ENCODE results near the gene ATAD3B. TPM values are rescaled to one million over a fixed set of nuclear protein-coding genes. Genes with fewer than 3 reads are reported as not detected.

Gene ATAD3B
- total and polyA plus RNA-seq, 2 of the 13 experiments (the other 11 are each of a cell fraction or from before 2014, with no cell fraction given) = 9.6 to 31.1 TPM

DNA sequence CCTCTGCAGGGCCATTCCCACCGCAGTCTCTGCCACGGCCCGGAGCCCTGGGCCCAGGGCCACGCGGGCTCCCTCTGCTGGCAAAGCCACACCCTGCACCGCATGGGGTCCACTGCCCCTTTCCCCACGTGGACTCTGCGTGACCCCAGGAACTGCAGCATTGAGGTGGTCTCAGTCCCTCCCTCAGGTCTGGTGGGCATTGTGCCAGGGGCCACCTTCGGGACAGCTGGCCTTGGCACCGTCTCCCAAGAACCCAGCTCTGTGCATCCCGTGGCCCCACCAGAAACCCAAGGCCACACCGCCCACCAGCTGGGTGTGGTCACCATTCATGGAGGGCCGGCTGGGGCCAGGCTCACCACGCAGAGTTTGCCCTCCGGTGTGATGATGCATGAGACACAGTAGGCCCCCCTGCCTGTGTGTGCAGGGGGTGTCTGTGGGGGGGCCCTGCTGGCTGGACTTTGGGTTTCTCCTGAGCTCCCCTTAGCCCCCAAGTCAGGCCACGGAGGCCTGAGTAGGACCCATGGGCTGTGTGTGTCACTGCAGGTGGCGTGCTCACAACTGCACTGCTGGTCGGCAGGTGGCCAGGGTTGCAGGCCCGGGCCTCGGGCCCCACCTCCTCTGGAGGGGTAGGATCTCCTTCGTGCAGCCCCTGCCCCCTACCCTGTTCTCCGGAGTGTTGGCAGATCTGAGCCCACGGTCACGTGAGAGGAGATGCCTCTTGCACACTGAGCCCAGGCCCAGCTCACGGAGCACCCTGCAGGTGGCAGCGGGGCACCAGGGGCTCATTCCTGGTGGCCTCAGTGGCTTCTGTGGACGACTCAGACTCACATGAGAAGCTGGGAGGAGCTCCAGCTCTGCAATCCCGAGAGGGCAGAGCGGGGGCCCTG, 30.3 kb upstream of the ATAD3B start (continued):
- TF ChIP-seq, protein P1, sequence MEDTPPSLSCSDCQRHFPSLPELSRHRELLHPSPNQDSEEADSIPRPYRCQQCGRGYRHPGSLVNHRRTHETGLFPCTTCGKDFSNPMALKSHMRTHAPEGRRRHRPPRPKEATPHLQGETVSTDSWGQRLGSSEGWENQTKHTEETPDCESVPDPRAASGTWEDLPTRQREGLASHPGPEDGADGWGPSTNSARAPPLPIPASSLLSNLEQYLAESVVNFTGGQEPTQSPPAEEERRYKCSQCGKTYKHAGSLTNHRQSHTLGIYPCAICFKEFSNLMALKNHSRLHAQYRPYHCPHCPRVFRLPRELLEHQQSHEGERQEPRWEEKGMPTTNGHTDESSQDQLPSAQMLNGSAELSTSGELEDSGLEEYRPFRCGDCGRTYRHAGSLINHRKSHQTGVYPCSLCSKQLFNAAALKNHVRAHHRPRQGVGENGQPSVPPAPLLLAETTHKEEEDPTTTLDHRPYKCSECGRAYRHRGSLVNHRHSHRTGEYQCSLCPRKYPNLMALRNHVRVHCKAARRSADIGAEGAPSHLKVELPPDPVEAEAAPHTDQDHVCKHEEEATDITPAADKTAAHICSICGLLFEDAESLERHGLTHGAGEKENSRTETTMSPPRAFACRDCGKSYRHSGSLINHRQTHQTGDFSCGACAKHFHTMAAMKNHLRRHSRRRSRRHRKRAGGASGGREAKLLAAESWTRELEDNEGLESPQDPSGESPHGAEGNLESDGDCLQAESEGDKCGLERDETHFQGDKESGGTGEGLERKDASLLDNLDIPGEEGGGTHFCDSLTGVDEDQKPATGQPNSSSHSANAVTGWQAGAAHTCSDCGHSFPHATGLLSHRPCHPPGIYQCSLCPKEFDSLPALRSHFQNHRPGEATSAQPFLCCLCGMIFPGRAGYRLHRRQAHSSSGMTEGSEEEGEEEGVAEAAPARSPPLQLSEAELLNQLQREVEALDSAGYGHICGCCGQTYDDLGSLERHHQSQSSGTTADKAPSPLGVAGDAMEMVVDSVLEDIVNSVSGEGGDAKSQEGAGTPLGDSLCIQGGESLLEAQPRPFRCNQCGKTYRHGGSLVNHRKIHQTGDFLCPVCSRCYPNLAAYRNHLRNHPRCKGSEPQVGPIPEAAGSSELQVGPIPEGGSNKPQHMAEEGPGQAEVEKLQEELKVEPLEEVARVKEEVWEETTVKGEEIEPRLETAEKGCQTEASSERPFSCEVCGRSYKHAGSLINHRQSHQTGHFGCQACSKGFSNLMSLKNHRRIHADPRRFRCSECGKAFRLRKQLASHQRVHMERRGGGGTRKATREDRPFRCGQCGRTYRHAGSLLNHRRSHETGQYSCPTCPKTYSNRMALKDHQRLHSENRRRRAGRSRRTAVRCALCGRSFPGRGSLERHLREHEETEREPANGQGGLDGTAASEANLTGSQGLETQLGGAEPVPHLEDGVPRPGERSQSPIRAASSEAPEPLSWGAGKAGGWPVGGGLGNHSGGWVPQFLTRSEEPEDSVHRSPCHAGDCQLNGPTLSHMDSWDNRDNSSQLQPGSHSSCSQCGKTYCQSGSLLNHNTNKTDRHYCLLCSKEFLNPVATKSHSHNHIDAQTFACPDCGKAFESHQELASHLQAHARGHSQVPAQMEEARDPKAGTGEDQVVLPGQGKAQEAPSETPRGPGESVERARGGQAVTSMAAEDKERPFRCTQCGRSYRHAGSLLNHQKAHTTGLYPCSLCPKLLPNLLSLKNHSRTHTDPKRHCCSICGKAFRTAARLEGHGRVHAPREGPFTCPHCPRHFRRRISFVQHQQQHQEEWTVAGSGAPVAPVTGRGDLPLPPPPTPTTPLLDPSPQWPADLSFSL (CRISPR knock-in tag; IDR thresholded peaks at IDR 0.05) = no peak
- no peak for TF ChIP-seq ZNF652 (CRISPR knock-in tag; IDR thresholded peaks at IDR 0.05; ENCODE audit: borderline replicate concordance, low read depth)
- TF ChIP-seq THRA (CRISPR knock-in tag; IDR thresholded peaks at IDR 0.05; ENCODE audit: borderline replicate concordance) = peak; percentile 4; the same call in 1 of the 2 replicates
- no peak for TF ChIP-seq ATF7 (IDR thresholded peaks at IDR 0.05)
- 0 out of 2 replicates have a peak, but pooled peaks have one; percentile 30 for TF ChIP-seq ATF7 (CRISPR knock-in tag; IDR thresholded peaks at IDR 0.05)
- no peak; the same call in 1 of the 2 replicates for TF ChIP-seq KDM4B (CRISPR knock-in tag; IDR thresholded peaks at IDR 0.05)
- peak; percentile 79 for TF ChIP-seq HOXA5 (CRISPR knock-in tag; IDR thresholded peaks at IDR 0.05)
- TF ChIP-seq AFF4 (CRISPR knock-in tag; IDR thresholded peaks at IDR 0.05) = no peak
- peak; percentile 36; the same call in 1 of the 2 replicates for TF ChIP-seq ZMYM2 (CRISPR knock-in tag; IDR thresholded peaks at IDR 0.05)
- no peak; the same call in 1 of the 2 replicates for TF ChIP-seq FUBP1 (CRISPR knock-in tag; IDR thresholded peaks at IDR 0.05; ENCODE audit: borderline replicate concordance)
